ENCODE measurements around the gene ZAR1. TPM values are rescaled to one million over a fixed set of nuclear protein-coding genes. Genes with fewer than 3 reads are reported as not detected.

Gene ZAR1
- total RNA-seq, 1 experiment from 2014 or later, result 0.47 TPM

DNA sequence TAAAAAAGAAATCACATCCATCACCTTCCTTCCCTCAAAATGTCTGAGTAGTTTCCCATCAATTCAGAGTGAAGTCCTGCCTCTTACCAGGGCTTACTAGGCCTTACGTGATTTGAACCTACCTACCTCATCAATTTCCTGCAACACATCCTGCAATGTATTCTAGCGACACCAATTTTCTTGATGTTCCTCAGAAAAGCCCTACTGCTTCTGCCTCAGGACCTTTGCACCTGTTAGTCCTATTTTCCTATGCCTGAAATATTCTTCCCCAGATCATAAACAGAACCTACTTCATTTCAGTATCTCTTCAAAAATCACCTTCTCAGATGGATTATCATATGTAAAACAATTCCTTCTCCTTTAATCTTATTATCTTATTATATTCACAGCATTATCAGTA is 52.8 kb downstream of the ZAR1 start:
- H3K36me3 ChIP-seq (ENCODE audit: control insufficient read depth in 1 of 2, insufficient read depth in 2 of 2, low read length in 2 of 2), result peaks cover 14 to 24% of the 10 kb centered on the region in 2 experiments
- RAD21 ChIA-PET (ENCODE audit: low non-redundant PET in 1 of 2, low total read pairs in 2 of 2, uncharacterized antibody in 2 of 2, unreplicated experiment in 2 of 2), result no interaction called here

More for the DNA sequence above, 52.8 kb downstream of the ZAR1 start:
- H3K27me3 ChIP-seq (ENCODE audit: insufficient read depth, low read length), result no peaks in the 10 kb centered on the region
- intact Hi-C loops (cut with micrococcal nuclease), result loop anchor here (2.0 kb wide), 1 partner anchor 88 kb away; no protein-coding TSS in a partner anchor
- no TSS peak for BruUV-seq (replicated peaks)
- no peak overlapping the region for H3K4me3 ChIP-seq (replicated peaks in 1 of 2; ENCODE audit: low read depth in 1 of 2, low read length in 2 of 2)
- H2AFZ ChIP-seq (ENCODE audit: low read depth, low read length, poor library complexity, severe bottlenecking), result no peak overlapping the region
- H3K9me3 ChIP-seq (ENCODE audit: control insufficient read depth in 1 of 2, insufficient read depth in 1 of 2, low read depth in 1 of 2, low read length in 2 of 2), result no peaks in the 10 kb centered on the region
- no peak overlapping the region for H3K27ac ChIP-seq (ENCODE audit: low read depth, low read length)
- no peaks in the 10 kb centered on the region for H3K79me2 ChIP-seq (ENCODE audit: insufficient read depth, low read length)
- H3K9ac ChIP-seq (ENCODE audit: low read length), result no peak overlapping the region
- ATAC-seq, result no peak
- ChIA-PET POLR2A (no interaction called here), CTCF (interaction anchor here (1.0 kb wide), 1 partner anchor 415 kb away, joined by 3 read pairs; no protein-coding TSS in a partner anchor)
- H3K4me1 ChIP-seq (ENCODE audit: control insufficient read depth in 1 of 2, insufficient read depth in 2 of 2, low read length in 2 of 2), result no peaks in the 10 kb centered on the region
- DNase-seq (ENCODE audit: low read depth, low spot score), result no peak
- no peaks in the 10 kb centered on the region; the same call in 1 of the 2 replicates for H4K20me1 ChIP-seq (ENCODE audit: insufficient read depth)
- H3K9me2 ChIP-seq (ENCODE audit: insufficient read depth), result no peaks in the 10 kb centered on the region
- H3K4me2 ChIP-seq (ENCODE audit: low read length), result no peak overlapping the region
- no peak for TF ChIP-seq EZH2phosphoT487 (IDR thresholded peaks at IDR 0.05; ENCODE audit: borderline replicate concordance)
- no peak for TF ChIP-seq CBX3 (IDR thresholded peaks at IDR 0.05; ENCODE audit: low read depth)
- no peak for TF ChIP-seq YY1 (IDR thresholded peaks at IDR 0.05; ENCODE audit: extremely low read depth, insufficient replicate concordance, low read depth, low read length)
- no peak for TF ChIP-seq ZFX (IDR thresholded peaks at IDR 0.05)
- TF ChIP-seq SRF (IDR thresholded peaks at IDR 0.05; ENCODE audit: low read depth), result no peak
- TF ChIP-seq EGR1 (IDR thresholded peaks at IDR 0.05; ENCODE audit: low read depth), result no peak
- TF ChIP-seq SIN3A (IDR thresholded peaks at IDR 0.05; ENCODE audit: low read depth), result no peak
- TF ChIP-seq SP1 (IDR thresholded peaks at IDR 0.05; ENCODE audit: low read depth), result no peak
- TF ChIP-seq, protein P1, sequence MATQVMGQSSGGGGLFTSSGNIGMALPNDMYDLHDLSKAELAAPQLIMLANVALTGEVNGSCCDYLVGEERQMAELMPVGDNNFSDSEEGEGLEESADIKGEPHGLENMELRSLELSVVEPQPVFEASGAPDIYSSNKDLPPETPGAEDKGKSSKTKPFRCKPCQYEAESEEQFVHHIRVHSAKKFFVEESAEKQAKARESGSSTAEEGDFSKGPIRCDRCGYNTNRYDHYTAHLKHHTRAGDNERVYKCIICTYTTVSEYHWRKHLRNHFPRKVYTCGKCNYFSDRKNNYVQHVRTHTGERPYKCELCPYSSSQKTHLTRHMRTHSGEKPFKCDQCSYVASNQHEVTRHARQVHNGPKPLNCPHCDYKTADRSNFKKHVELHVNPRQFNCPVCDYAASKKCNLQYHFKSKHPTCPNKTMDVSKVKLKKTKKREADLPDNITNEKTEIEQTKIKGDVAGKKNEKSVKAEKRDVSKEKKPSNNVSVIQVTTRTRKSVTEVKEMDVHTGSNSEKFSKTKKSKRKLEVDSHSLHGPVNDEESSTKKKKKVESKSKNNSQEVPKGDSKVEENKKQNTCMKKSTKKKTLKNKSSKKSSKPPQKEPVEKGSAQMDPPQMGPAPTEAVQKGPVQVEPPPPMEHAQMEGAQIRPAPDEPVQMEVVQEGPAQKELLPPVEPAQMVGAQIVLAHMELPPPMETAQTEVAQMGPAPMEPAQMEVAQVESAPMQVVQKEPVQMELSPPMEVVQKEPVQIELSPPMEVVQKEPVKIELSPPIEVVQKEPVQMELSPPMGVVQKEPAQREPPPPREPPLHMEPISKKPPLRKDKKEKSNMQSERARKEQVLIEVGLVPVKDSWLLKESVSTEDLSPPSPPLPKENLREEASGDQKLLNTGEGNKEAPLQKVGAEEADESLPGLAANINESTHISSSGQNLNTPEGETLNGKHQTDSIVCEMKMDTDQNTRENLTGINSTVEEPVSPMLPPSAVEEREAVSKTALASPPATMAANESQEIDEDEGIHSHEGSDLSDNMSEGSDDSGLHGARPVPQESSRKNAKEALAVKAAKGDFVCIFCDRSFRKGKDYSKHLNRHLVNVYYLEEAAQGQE (IDR thresholded peaks at IDR 0.05; ENCODE audit: low read depth), result no peak
- no peak for TF ChIP-seq POLR2A (IDR thresholded peaks at IDR 0.05; ENCODE audit: borderline replicate concordance, extremely low read depth, insufficient read depth, insufficient read length)

Measured in HCT116 (cell line).